Tibial artery (tissue), 4 donors: Measurements from ENCODE around the gene FAM83F.

Source experiments
- DNase-seq, 2 donors: peaks; one replicate each; pipeline ENCODE4 v3.0.0-alpha.2; 2019
- H3K27ac ChIP-seq, 2 donors: fragments of 200-600 bp; sonication (generic) in 1 of 2; 1 replicate in 1 of 2; 2 replicates in 1 of 2; pipeline ENCODE4 v1.5.1; 2018 to 2019; ENCODE audit warnings: mild to moderate bottlenecking in 1 of 2
- H3K27me3 ChIP-seq, 2 donors: fragments of 200-600 bp; sonication (generic) in 1 of 2; one replicate each; pipeline versions ENCODE4 v1.5.1 to v1.6.0; 2016 to 2019
- H3K36me3 ChIP-seq, 3 donors: fragments of 200-600 bp; sonication (generic) in 2 of 3; one replicate each; pipeline ENCODE4 v1.5.1; 2016 to 2019; ENCODE audit warnings: mild to moderate bottlenecking in 2 of 3
- H3K4me1 ChIP-seq, 4 donors: fragments of 200-600 bp; sonication (generic) in 2 of 4; 1 replicate in 3 of 4; 2 replicates in 1 of 4; pipeline ENCODE4 v1.5.1; 2016 to 2019
- H3K4me3 ChIP-seq, 2 donors: fragments of 200-600 bp; sonication (generic) in 1 of 2; 1 replicate in 1 of 2; 2 replicates in 1 of 2; pipeline ENCODE4 v1.5.1; 2018 to 2019; ENCODE audit warnings: mild to moderate bottlenecking in 2 of 2
- H3K9me3 ChIP-seq, 3 donors: fragments of 200-600 bp; sonication (generic) in 1 of 3; one replicate each; pipeline ENCODE4 v1.5.1; 2016 to 2019
- CTCF ChIP-seq, 2 experiments: fragments of 200-600 bp in 1 of 2; fragments of 450-650 bp in 1 of 2; IDR thresholded peaks; one replicate each; pipeline ENCODE4 v1.5.1; 2017 to 2019; ENCODE audit warnings: antibody characterized with exemption in 2 of 2, mild to moderate bottlenecking in 1 of 2, moderate library complexity in 1 of 2
- intact Hi-C: fragments of 100-400 bp; cut with DNase I; formaldehyde crosslinking; loops from one replicate; pipeline ENCODE4 v1.15.0; 2023; ENCODE audit warnings: low total_unique reads

FAM83F gene

GRCh38 chr22:39996732-39997131 is 2.0 kb downstream of the FAM83F start:
- TF ChIP-seq CTCF (IDR thresholded peaks at IDR 0.05) = no peak
- Histone ChIP-seq H3K4me3 (no peak overlapping the region), H3K4me1 (peaks cover 0 to 44% (median 7%) of the 10 kb centered on the region in 4 donors), H3K27ac (no peak overlapping the region), H3K27me3 (peaks cover 0 to 74% of the 10 kb centered on the region in 2 donors), H3K36me3 (no peaks in the 10 kb centered on the region), H3K9me3 (no peaks in the 10 kb centered on the region)
- intact Hi-C loops = no loop called here
- DNase-seq = no peak

GRCh38 chr22:39997421-39997820 is 2.7 kb downstream of the FAM83F start:
- intact Hi-C loops = no loop called here
- Histone ChIP-seq H3K4me3 (no peak overlapping the region), H3K27ac (no peak overlapping the region), H3K9me3 (no peaks in the 10 kb centered on the region), H3K27me3 (peaks cover 0 to 77% of the 10 kb centered on the region in 2 donors), H3K36me3 (no peaks in the 10 kb centered on the region), H3K4me1 (peaks cover 0 to 49% (median 7%) of the 10 kb centered on the region in 4 donors)
- no peak for DNase-seq
- TF ChIP-seq CTCF (IDR thresholded peaks at IDR 0.05) = no peak

- intact Hi-C loops = no loop called here
- Histone ChIP-seq H3K9me3 (no peaks in the 10 kb centered on the region), H3K4me1 (peaks cover 0 to 49% (median 7%) of the 10 kb centered on the region in 4 donors), H3K27ac (no peak overlapping the region), H3K4me3 (no peak overlapping the region), H3K36me3 (no peaks in the 10 kb centered on the region), H3K27me3 (peaks cover 0 to 77% of the 10 kb centered on the region in 2 donors)
- TF ChIP-seq CTCF (IDR thresholded peaks at IDR 0.05) = no peak
- DNase-seq = no peak
Measured at GRCh38 chr22:39997939-39998726, 3.4 kb downstream of the FAM83F start.

GRCh38 chr22:39999144-39999757 is 4.5 kb downstream of the FAM83F start:
- Histone ChIP-seq H3K27me3 (peaks cover 0 to 76% of the 10 kb centered on the region in 2 donors), H3K36me3 (no peaks in the 10 kb centered on the region), H3K27ac (no peak overlapping the region), H3K9me3 (no peaks in the 10 kb centered on the region), H3K4me3 (no peak overlapping the region), H3K4me1 (peaks cover 0 to 48% (median 7%) of the 10 kb centered on the region in 4 donors)
- TF ChIP-seq CTCF (IDR thresholded peaks at IDR 0.05) = no peak
- intact Hi-C loops = no loop called here
- no peak for DNase-seq

- no peak for DNase-seq
- peaks cover 0 to 41% (median 2%) of the 10 kb centered on the region in 4 donors for H3K4me1 ChIP-seq
- no peaks in the 10 kb centered on the region for H3K36me3 ChIP-seq
- H3K4me3 ChIP-seq = no peak overlapping the region
- peaks cover 0 to 69% of the 10 kb centered on the region in 2 donors for H3K27me3 ChIP-seq
- H3K9me3 ChIP-seq = no peaks in the 10 kb centered on the region
- intact Hi-C loops = no loop called here
- H3K27ac ChIP-seq = no peak overlapping the region
- no peak for TF ChIP-seq CTCF (IDR thresholded peaks at IDR 0.05)
Measured at GRCh38 chr22:40000171-40000570, 5.4 kb downstream of the FAM83F start.
